GM19372 (cell line): Measurements from ENCODE around the gene ACP2.

Experiments
- ATAC-seq: cut with Tn5 transposase; IDR thresholded peaks from one replicate; pipeline ENCODE4 v1.9.1; 2021; ENCODE audit warnings: mild to moderate bottlenecking, low read depth, moderate library complexity; ENCODE audit not compliant: unreplicated experiment

Gene ACP2, protein sequence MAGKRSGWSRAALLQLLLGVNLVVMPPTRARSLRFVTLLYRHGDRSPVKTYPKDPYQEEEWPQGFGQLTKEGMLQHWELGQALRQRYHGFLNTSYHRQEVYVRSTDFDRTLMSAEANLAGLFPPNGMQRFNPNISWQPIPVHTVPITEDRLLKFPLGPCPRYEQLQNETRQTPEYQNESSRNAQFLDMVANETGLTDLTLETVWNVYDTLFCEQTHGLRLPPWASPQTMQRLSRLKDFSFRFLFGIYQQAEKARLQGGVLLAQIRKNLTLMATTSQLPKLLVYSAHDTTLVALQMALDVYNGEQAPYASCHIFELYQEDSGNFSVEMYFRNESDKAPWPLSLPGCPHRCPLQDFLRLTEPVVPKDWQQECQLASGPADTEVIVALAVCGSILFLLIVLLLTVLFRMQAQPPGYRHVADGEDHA

DNA sequence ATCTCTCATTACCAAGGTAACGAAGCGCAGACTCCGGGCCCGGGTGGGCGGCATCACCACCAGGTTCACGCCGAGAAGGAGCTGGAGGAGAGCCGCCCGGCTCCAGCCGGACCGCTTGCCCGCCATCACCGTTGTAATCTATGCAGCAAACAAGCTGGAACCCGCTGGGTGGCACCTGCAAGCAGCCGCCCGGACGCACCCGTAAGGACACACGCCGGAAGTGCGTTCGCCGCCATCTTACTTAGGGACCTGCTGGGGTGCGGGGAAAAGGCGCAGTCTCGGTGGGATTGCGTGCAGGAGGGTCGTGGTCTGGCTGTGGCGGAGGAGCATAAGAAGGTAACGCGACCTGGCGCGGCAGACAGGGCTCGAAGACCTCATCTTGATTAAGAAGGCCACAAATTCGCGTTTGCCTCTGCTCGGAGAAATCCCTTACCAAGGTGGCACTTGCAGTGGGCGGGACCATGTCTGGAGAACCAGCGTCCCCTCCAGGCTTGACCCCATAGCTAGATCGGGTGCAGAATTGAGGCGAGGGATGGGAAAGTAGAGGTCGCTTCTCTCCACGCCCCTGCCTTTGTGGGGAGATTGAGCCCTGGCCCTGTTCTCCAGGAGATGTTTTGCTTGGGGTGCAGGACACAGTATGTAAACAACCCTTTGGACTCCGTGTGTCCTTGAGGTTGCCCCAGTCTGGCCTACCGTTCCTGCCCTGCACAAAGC, at the start of gene ACP2:
Gene ACP2, minus strand, starts transcription at position 151 of the 714 bp plus-strand sequence. Its CDS starts 25 bp downstream, at position 126.
- peak; percentile 88 for ATAC-seq

GRCh38 chr11:47296045-47296444, 47.4 kb upstream of the ACP2 start:
- ATAC-seq = no peak

DNA sequence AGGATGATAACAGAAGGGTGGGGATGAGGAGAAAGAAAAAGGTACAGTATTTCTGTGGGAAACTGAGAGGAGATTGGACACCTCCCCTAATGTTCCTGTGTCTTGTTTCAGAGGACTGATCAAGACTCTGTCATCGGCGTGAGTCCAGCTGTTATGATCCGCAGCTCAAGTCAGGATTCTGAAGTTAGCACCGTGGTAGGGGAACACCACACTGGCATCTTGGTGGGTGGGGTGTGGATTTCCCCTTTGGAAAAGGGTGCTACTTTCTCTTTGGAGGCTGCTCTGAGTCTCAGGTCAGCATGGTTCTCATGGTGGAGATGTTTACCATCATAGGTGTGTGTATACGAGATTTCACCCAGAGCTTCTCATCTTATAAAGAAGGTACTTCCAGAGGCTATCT, 46.8 kb upstream of the ACP2 start:
- no peak for ATAC-seq

DNA sequence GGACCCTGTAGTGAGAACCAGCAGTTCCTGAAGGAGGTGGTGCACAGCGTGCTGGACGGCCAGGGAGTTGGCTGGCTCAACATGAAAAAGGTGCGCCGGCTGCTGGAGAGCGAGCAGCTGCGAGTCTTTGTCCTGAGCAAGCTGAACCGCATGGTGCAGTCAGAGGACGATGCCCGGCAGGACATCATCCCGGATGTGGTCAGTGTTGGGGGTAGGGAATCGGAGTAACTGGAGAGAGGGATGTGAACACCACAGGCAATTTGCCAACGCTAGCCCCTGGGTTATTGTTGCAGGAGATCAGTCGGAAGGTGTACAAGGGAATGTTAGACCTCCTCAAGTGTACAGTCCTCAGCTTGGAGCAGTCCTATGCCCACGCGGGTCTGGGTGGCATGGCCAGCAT, 41.2 kb upstream of the ACP2 start:
- ATAC-seq = no peak

GRCh38 chr11:47288066-47288465, 39.5 kb upstream of the ACP2 start:
- no peak for ATAC-seq

DNA sequence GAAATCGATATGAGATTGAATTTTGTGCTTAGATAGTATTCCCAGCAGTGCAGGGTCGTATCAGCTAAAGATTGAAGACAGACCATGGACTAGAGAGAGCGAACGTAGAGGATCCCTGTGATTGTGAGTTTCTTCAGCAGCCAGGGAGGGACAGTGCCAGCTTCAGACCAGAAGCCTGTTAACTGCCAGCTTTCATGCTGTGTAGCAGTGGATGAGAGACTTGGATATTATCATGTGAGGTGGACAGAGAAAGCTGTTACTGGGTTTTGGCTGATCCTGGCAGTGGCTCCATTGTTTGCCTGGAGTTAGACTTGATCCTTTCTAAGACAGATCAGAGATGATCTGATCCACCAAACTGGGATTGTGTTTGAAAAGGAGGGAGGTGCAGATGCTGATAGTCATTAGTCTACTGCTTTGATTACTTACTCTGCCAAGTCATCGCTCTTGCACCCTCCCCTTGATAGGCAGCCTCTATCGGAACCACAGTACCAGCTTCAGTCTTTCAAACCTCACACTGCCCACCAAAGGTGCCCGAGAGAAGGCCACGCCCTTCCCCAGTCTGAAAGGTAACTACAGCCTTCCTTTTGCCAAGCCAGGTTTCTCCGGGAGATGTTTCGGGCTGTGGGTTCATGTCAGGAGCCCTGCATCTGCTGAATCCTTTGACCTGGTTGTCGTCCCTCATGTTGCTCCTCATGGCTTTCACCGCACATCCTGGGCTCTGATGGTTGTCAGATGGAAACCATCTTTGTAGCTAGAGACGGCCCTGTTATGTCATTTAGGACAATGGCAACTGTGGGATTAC, 37.6 kb upstream of the ACP2 start:
- ATAC-seq = no peak

- ATAC-seq = no peak
Observed at GRCh38 chr11:47284151-47284550, 35.5 kb upstream of the ACP2 start.

GRCh38 chr11:47282462-47282861, 33.8 kb upstream of the ACP2 start:
- no peak for ATAC-seq

DNA sequence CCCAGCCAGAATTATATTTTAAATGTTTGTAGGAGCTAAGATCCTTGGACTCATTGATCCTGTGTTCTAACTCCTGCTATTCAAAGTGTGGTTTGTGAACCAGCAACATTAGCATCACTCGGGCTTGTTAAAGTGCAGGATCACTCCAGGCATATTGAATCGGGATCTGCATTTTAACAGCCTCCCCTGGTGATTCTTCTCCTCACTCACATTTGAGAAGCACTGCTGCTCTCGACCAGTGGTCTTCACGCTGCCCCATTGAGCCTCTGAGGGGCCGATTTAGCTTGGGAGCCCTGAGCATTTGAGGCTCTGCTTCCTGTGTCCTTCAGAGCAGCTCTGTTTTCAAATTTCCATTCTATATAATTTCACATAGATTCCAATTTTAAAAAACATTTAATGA, 32.2 kb upstream of the ACP2 start:
- ATAC-seq = no peak

DNA sequence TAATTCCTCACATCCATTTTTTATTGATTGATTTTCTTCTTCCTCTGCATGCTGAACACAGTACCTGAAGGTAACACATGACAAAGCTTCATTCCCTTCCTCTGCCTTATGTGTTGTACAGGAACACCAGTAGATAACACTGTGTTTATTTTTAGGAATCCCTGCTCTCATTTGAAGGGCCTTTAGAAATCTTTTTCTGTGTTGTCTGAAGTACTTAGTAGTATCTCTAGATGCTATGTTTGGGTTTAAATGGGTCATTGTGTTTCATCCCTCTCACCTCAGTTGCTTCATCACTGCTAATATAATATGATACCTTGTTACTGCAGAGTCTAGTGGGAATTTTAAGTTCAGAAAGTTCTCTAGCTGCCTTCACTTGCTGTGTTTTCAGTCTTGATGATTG, 31.5 kb upstream of the ACP2 start:
- ATAC-seq = no peak

DNA sequence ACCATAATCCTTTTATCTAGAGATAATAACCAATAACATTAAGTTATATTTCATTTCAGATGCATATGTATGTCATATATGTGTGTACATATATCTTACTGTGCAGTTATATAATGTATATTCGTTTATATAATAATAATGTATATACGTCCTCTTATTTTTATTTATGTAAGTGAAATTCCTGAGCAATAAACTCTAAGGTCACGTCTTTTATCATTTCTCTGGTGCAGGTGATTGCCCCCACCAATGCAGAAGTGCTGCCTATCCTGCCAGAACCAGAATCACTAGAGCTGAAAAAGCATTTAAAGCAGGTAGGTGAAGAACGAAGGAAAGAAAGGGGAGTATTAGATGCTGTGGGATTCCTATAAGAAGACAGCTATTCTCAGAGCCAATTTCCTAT, 30.2 kb upstream of the ACP2 start:
- ATAC-seq = no peak

- ATAC-seq = no peak
Observed at GRCh38 chr11:47278058-47278457, 29.4 kb upstream of the ACP2 start.

DNA sequence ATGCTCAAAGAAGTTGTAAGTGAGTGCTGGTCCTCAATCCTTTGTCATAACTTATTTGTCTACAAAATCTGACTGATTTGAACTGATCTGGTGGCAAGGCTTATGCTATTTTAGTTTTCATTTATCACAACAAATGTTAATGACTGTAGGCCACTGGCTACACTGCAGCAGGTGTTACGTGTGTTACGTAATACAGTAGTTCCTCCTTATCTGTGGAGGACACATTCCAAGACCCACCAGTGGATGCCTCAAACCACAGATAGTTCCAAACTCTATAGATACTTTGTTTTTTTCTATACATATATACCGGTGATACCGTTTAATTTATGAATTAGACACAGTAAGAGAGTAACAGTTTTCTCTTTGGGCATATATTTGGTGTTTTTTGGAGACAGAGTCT, 28.3 kb upstream of the ACP2 start:
- no peak for ATAC-seq

DNA sequence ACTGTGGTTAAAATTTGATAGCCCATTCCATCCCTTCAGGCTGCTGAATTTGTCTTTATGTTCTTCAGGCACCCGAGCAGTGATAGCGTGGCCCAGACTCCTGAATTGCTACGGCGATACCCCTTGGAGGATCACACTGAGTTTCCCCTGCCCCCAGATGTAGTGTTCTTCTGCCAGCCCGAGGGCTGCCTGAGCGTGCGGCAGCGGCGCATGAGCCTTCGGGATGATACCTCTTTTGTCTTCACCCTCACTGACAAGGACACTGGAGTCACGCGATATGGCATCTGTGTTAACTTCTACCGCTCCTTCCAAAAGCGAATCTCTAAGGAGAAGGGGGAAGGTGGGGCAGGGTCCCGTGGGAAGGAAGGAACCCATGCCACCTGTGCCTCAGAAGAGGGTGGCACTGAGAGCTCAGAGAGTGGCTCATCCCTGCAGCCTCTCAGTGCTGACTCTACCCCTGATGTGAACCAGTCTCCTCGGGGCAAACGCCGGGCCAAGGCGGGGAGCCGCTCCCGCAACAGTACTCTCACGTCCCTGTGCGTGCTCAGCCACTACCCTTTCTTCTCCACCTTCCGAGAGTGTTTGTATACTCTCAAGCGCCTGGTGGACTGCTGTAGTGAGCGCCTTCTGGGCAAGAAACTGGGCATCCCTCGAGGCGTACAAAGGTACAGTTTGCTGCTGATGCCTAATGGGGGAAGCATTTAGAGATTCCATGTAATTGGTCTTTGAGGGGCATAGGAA, 26.1 kb upstream of the ACP2 start:
- ATAC-seq = no peak

- no peak for ATAC-seq
Observed at GRCh38 chr11:47272706-47273105, 24.1 kb upstream of the ACP2 start.

GRCh38 chr11:47271961-47272661, 23.5 kb upstream of the ACP2 start:
- no peak for ATAC-seq

DNA sequence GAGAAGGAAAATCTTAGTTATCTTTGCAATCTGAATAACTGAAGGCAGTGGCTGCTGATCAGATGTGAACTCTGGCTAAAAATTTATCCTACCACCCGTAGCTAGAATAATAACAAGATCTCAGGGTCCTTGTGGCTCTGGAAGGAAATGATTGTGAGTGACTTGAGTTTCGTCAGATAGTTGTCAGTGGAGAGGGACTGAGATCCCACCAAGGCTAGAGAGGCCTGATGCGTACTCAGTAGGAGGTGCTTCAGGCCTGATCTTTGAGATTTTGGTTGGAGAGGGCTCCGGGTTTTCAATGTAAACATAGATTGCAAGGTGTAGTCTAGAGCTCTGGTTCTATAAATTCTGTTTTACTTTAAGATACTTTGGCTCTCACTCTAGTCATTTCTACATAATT, 22.7 kb upstream of the ACP2 start:
- no peak for ATAC-seq

- no peak for ATAC-seq
Observed at GRCh38 chr11:47270331-47271271, 22.0 kb upstream of the ACP2 start.

DNA sequence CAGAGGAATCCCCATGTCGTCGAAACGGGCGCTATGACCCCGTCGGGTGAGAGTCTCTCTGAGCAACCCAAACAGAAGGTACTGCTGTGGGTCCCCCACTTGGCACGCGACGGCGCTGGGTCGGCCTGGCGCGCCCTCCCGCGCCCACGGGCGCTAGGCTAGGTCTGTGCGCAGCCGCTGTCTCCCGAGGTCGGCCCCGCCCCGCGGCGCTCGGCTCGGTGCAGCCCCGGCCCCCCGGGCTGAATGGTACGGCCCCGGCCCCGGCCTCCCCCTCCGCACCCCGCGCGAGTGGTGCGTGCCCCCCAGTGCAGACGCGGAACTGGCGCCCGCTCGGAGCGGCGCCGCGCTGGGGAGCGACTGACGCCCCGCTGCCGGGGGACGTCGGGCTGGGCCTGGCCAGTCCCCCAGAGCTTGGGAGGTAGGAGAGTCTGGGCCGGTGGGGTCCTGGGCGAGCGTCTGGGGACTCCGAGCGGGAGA, 21.3 kb upstream of the ACP2 start, which contains the start of gene MADD:
Gene MADD, plus strand, starts transcription at position 305 of the 477 bp plus-strand sequence.
- ATAC-seq = peak; percentile 74
